Measurements from ENCODE around the gene AADACL2. TPM values are rescaled to one million over a fixed set of nuclear protein-coding genes. Genes with fewer than 3 reads are reported as not detected.

The AADACL2 gene
- total RNA-seq, 1 donor = not detected

DNA sequence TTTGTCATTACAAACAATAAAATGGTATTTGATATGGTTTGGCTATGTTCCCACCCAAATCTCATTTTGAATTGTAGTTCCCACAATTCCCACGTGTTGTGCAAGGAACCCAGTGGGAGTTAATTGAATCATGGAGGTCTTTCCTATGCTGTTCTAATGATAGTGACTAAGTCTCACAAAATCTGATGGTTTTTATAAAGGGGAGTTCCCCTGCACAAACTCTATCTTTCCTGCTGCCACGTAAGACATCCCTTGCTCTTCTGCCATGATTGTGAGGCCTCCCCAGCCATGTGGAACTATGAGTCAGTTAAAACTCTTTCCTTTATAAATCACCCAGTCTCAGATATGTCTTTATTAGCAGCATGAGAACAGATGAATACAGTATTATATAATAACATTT, 64.7 kb downstream of the AADACL2 start:
- no peaks in the 10 kb centered on the region for H4K20me1 ChIP-seq (ENCODE audit: insufficient read depth, low read length)
- H3K4me1 ChIP-seq (ENCODE audit: insufficient read depth, low read length) = peaks cover 8% of the 10 kb centered on the region
- no peak for DNase-seq (ENCODE audit: insufficient read length, low spot score, missing footprints)
- H3K9me3 ChIP-seq (ENCODE audit: low read depth, low read length) = no peaks in the 10 kb centered on the region
- H3K4me3 ChIP-seq (ENCODE audit: insufficient read depth, low read length) = no peak overlapping the region
- H3K36me3 ChIP-seq (ENCODE audit: insufficient read depth, low read length) = no peaks in the 10 kb centered on the region
- no peaks in the 10 kb centered on the region for H3K27me3 ChIP-seq (ENCODE audit: insufficient read depth, low read length)
- TF ChIP-seq CTCF (IDR thresholded peaks at IDR 0.05; ENCODE audit: extremely low read depth, low read depth, low read length) = no peak
- H2AFZ ChIP-seq (ENCODE audit: low read length) = no peak overlapping the region
- no peaks in the 10 kb centered on the region for H3K79me2 ChIP-seq (ENCODE audit: insufficient read depth, low read length)
- H3K4me2 ChIP-seq (ENCODE audit: insufficient read depth, low read length) = no peak overlapping the region
- no peak overlapping the region for H3K27ac ChIP-seq (ENCODE audit: low read depth, low read length)

- Histone ChIP-seq H3K36me3 (ENCODE audit: insufficient read depth, low read length) (no peaks in the 10 kb centered on the region), H3K27me3 (ENCODE audit: insufficient read depth, low read length) (no peaks in the 10 kb centered on the region), H3K79me2 (ENCODE audit: insufficient read depth, low read length) (no peaks in the 10 kb centered on the region), H3K4me3 (ENCODE audit: insufficient read depth, low read length) (no peak overlapping the region), H3K9me3 (ENCODE audit: low read depth, low read length) (no peaks in the 10 kb centered on the region), H3K4me2 (ENCODE audit: insufficient read depth, low read length) (no peak overlapping the region), H2AFZ (ENCODE audit: low read length) (no peak overlapping the region), H3K4me1 (ENCODE audit: insufficient read depth, low read length) (peaks cover 5% of the 10 kb centered on the region), H4K20me1 (ENCODE audit: insufficient read depth, low read length) (no peaks in the 10 kb centered on the region), H3K27ac (ENCODE audit: low read depth, low read length) (no peak overlapping the region)
- no peak for TF ChIP-seq CTCF (IDR thresholded peaks at IDR 0.05; ENCODE audit: extremely low read depth, low read depth, low read length)
- DNase-seq (ENCODE audit: insufficient read length, low spot score, missing footprints) = no peak
Measured at GRCh38 chr3:151800431-151800830, 66.7 kb downstream of the AADACL2 start.

GRCh38 chr3:151804267-151804666, 70.5 kb downstream of the AADACL2 start:
- H3K4me2 ChIP-seq (ENCODE audit: insufficient read depth, low read length) = no peak overlapping the region
- no peak overlapping the region for H3K27ac ChIP-seq (ENCODE audit: low read depth, low read length)
- no peaks in the 10 kb centered on the region for H3K79me2 ChIP-seq (ENCODE audit: insufficient read depth, low read length)
- DNase-seq (ENCODE audit: insufficient read length, low spot score, missing footprints) = no peak
- TF ChIP-seq CTCF (IDR thresholded peaks at IDR 0.05; ENCODE audit: extremely low read depth, low read depth, low read length) = no peak
- no peaks in the 10 kb centered on the region for H3K27me3 ChIP-seq (ENCODE audit: insufficient read depth, low read length)
- H2AFZ ChIP-seq (ENCODE audit: low read length) = no peak overlapping the region
- H3K9me3 ChIP-seq (ENCODE audit: low read depth, low read length) = no peaks in the 10 kb centered on the region
- H3K36me3 ChIP-seq (ENCODE audit: insufficient read depth, low read length) = no peaks in the 10 kb centered on the region
- H3K4me1 ChIP-seq (ENCODE audit: insufficient read depth, low read length) = no peaks in the 10 kb centered on the region
- no peaks in the 10 kb centered on the region for H4K20me1 ChIP-seq (ENCODE audit: insufficient read depth, low read length)
- no peak overlapping the region for H3K4me3 ChIP-seq (ENCODE audit: insufficient read depth, low read length)

DNA sequence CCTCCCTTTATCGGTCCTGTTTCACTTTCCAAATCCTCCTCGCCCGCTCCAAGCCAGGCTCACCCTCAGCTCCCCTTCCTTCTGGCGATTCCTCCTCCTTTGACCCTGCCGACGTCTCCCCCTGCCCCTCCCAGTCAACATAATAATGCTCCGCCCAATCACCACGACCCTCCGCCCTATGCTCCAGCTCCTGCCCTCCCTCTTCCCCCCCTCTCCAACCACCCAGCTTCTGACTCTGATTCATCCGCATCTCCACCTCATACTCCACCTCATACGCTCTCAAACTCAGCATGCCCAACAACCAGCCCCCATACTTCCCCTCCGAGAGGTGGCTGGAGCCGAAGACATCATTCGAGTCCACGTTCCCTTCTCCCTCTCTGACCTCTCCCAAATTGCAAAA, 73.1 kb downstream of the AADACL2 start:
- Histone ChIP-seq H3K36me3 (ENCODE audit: insufficient read depth, low read length) (no peaks in the 10 kb centered on the region), H3K9me3 (ENCODE audit: low read depth, low read length) (no peaks in the 10 kb centered on the region), H3K79me2 (ENCODE audit: insufficient read depth, low read length) (no peaks in the 10 kb centered on the region), H2AFZ (ENCODE audit: low read length) (no peak overlapping the region), H3K27ac (ENCODE audit: low read depth, low read length) (no peak overlapping the region), H3K4me1 (ENCODE audit: insufficient read depth, low read length) (no peaks in the 10 kb centered on the region), H3K27me3 (ENCODE audit: insufficient read depth, low read length) (no peaks in the 10 kb centered on the region), H4K20me1 (ENCODE audit: insufficient read depth, low read length) (no peaks in the 10 kb centered on the region), H3K4me2 (ENCODE audit: insufficient read depth, low read length) (no peak overlapping the region), H3K4me3 (ENCODE audit: insufficient read depth, low read length) (no peak overlapping the region)
- TF ChIP-seq CTCF (IDR thresholded peaks at IDR 0.05; ENCODE audit: extremely low read depth, low read depth, low read length) = no peak
- no peak for DNase-seq (ENCODE audit: insufficient read length, low spot score, missing footprints)

Other genes starting within 250 kb of the AADACL2 start
- not detected in 2 replicates for gene AADAC, start 80.2 kb downstream of the AADACL2 start, total RNA-seq
- under 0.01 TPM in 1 of 2 replicates, not detected in the other for gene SUCNR1, start 139.7 kb downstream of the AADACL2 start, total RNA-seq